KBM-7 (cell line): ENCODE measurements around the gene KREMEN1.
A peak's percentile ranks its signal among the peaks of the same experiment; 100 is the strongest.

Experiments used
- DNase-seq: peaks from one replicate; pipeline ENCODE4 v3.0.0-alpha.2; 2015
- in situ Hi-C: fragments of 300-500 bp; cut with MboI; formaldehyde crosslinking; loops from 2 replicates; pipeline ENCODE4 v1.14.3; 2020; ENCODE audit warnings: low sequenced_read_pairs, low pct_unique_long_range_greater_than_20kb, mixed read lengths

Gene KREMEN1

DNA sequence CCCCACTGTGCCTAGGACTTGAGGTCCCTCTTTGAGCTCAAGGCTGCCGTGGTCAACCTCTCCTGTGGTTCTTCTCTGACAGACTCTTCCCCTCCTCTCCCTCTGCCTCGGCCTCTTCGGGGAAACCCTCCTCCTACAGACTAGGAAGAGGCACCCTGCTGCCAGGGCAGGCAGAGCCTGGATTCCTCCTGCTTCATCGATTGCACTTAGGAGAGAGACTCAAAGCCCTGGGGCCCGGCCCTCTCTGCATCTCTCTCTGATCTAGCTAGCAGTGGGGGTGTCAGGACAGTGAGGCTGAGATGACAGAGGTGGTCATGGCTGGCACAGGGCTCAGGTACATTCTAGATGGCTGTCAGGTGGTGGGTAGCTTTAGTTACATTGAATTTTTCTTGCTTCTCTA is 69.3 kb downstream of the KREMEN1 start:
- in situ Hi-C loops, result no loop called here
- DNase-seq, result no peak

GRCh38 chr22:29143941-29144785 is 71.3 kb downstream of the KREMEN1 start:
- peak; percentile 15 for DNase-seq
- in situ Hi-C loops, result no loop called here

- in situ Hi-C loops, result no loop called here
- no peak for DNase-seq
These were observed 71.9 kb downstream of the KREMEN1 start for GRCh38 chr22:29144786-29145160.

DNA sequence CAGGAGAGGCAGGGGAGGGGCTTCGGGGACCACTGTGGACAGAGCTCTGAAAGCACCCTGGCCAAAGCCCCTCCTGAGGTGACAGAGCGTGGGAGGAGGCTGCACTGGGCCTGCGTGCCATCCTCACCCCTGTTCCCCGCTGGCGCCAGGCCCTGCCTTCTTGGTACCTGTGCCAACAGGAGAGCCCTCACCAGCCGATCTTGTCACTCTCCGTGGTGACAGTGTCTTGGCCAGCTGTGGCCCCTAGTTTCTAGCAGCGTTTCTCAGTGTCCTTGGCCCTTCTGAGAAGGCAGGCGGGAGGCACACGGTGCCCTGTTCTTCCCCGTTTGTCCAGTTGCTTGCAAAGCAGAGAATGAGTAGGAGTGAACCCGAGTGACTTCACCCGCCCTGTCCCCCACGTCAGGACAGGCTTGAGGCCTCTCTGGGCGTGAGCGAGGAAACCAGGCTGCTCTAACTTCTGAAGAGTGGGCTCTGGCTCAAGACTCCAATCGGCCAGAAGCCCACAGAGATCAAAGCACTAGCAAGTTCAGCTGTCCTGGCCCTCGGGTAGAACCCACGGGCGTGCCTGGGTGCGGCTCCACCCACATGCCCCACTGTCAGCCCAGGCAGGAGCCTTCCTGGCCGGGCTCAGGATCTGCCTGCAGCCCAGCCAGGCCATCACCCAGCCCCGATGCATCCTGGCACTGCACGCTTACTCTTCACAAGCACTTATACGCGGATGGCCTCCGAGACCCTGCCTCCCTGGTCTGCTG is 72.7 kb downstream of the KREMEN1 start:
- in situ Hi-C loops, result no loop called here

GRCh38 chr22:29146091-29146560 is 73.3 kb downstream of the KREMEN1 start:
- in situ Hi-C loops, result no loop called here
- DNase-seq, result no peak

More for the DNA sequence above, 72.7 kb downstream of the KREMEN1 start:
- DNase-seq, result no peak

DNA sequence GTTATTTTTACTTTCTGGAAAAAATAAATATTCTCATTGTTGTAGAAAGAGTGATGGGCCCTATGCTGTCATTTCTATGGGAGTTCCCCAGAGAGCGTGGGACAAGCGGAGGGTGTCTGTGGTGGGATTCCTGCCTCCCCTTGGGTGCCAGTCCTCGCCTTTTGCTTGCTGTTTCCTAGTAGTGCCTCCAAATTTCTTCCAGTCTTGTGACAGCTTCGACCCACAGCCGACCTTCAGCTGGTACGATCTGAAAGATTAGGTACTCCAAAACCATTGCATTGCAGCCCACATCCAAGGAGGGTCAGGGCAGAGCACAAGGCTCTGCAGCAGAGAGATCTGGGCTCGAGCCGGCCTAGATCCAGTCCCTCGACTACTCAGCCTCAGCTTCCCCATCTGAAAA is 73.9 kb downstream of the KREMEN1 start:
- DNase-seq, result no peak
- in situ Hi-C loops, result no loop called here

DNA sequence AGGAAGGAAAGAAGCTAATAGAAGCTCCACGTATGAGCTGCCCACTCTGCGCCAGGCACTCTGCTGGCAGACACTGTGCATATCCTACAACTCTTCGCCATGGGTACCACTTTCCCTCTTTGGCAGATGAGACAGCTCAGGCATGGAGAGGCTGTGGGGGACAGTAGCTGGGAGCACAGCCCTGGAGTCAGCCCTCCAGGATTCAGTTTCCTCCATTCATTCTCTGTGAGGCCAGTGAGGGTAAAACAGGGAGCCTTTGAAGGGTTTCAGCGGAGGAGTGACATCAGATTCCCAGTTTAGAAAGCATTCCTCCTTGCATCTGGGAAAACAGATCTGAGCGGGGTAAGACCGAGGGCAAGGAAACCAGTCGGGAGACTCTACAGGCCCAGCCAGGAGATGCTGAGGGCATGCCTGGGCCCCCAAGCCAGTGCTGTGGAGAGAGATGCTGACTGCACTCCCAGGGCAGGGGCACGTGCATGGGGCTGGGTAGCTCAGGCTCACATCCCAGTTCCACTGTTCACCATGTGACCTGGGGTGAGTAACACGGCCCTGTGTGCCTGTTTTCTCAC is 74.6 kb downstream of the KREMEN1 start:
- in situ Hi-C loops, result no loop called here
- DNase-seq, result no peak

DNA sequence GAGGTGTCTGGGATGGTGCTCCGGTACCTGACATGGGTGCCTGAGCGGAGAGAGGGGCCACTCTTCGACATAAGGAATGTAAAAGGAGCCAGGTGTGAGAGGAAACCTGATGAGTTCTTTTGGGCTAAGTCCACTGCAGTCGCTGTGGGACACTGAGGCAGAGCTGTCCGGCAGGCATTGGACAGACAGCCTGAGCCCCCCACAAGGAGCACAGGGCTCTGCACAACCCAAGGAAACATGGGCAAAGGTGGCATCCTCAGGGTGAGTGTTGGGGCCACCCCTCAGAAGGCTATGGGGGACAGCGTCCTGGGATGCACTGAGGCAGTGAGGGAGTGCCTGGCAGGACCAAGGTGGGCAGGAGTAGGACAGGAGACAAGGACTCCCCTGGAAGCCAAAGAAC is 75.2 kb downstream of the KREMEN1 start:
- DNase-seq, result no peak
- in situ Hi-C loops, result no loop called here

DNA sequence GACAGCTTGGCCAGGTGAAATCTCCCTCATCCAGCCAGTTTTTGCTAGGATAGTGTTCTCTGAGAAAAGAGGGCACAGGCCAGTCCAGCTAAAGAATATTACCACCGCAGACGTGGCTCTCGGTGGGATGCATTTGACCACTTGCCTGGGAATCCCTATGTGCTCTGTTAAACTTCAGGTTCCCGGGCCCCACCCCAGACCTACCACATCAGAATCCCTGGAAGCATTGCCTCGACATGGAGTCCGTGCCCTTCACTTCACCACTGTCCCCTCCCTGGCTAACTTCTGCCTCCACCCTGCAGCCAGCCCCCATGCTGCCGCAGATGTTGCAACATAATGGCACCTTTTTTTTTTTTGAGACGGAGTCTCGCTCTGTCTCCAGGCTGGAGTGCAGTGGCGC is 76.0 kb downstream of the KREMEN1 start:
- in situ Hi-C loops, result no loop called here
- no peak for DNase-seq

GRCh38 chr22:29149841-29150555 is 77.2 kb downstream of the KREMEN1 start:
- DNase-seq, result no peak

GRCh38 chr22:29150701-29151100 is 77.9 kb downstream of the KREMEN1 start:
- in situ Hi-C loops, result no loop called here

More at GRCh38 chr22:29149841-29150555, 77.2 kb downstream of the KREMEN1 start:
- in situ Hi-C loops, result no loop called here

DNA sequence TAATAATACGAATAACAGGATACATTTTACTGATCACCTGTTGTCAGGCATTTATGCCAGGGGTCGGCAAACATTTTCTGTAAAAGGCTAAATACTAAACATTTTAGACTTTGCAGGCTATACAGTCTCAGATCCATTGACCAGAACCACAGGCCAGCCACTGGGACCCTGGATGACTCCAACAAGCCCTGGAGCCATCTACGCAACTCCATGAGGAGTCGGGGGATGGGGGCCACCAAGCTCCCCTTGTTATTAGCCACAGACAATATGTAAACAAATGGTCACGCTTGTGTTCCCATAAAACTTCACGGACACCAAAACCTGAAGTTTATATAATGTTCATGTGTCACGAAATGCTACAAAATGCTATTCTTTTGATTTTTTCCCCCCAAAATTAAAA is 78.5 kb downstream of the KREMEN1 start:
- DNase-seq, result no peak
- in situ Hi-C loops, result no loop called here

More at GRCh38 chr22:29150701-29151100, 77.9 kb downstream of the KREMEN1 start:
- DNase-seq, result no peak

GRCh38 chr22:29152045-29152953 is 79.5 kb downstream of the KREMEN1 start:
- DNase-seq, result no peak
- in situ Hi-C loops, result no loop called here

DNA sequence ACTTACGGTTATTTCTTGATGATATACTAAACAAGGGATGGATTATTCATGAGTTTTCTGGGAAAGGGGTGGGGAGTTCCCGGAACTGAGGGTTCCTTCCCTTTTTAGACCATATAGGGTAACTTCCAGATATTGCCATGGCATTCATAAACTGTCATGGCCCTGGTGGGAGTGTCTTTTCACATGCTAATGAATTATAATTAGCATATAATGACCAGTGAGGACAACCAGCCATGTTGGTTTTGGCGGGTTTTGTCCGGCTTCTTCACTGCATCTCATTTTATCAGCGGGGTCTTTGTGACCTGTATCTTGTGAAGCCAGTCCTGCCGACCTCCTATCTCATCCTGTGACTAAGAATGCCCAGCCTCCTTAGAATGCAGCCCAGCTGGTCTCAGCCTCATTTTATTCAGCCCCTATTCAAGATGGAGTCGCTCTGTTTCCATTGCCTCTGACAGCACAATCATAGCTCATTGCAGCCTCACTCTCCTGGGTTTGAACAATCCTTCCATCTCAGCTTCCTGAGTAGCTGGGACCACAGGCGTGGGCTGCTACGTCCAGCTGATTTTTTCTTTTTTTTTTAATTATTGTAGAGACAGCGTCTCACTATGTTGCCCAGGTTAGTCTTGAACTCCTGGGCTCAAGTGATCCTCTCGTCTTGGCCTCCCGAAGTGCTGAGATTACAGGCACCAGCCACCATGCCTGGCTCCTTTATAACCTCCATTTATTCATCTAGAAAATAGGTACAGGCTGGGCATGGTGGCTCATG is 80.3 kb downstream of the KREMEN1 start:
- peak; percentile 68 for DNase-seq
- in situ Hi-C loops, result no loop called here

GRCh38 chr22:29154364-29155048 is 81.7 kb downstream of the KREMEN1 start:
- DNase-seq, result peak; percentile 85
- in situ Hi-C loops, result no loop called here

DNA sequence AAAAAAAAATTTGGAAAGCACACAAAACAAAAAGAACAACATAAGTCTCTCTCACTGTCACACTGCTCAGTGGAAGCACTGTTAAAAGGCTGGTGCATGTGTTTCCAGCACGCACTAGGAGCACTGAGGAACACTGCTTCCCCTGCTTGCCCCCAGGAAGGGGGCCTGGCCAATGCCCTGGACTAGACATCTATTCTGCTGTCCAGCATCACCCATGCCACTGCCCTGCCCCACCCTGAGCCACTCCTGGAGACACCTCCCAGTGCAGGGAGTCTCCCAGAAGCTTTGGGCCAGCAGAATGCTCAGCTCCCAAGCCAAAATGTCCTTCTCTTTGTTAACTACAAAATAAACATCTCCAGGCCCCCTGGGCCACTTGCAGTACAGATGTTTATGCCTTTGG is 83.1 kb downstream of the KREMEN1 start:
- in situ Hi-C loops, result no loop called here
- DNase-seq, result no peak

- in situ Hi-C loops, result no loop called here
- DNase-seq, result peak; percentile 25
These were observed 83.7 kb downstream of the KREMEN1 start for GRCh38 chr22:29156507-29156906.
